ENCODE data around the gene VWA3B.

- TF ChIP-seq CTCF (IDR thresholded peaks at IDR 0.05) (peak in 6 of 7 experiments; percentile 68 to 82 (median 79)), POLR2A (IDR thresholded peaks at IDR 0.05) (no peak)
Observed at GRCh38 chr2:98269274-98269673, 182.3 kb downstream of the VWA3B start.

Data from body of pancreas (tissue), 4 donors.